Colonic mucosa (tissue), 4 donors: ENCODE results near the gene SLC38A6. TPM values are rescaled to one million over a fixed set of nuclear protein-coding genes. Genes with fewer than 3 reads are reported as not detected.

ENCODE experiments used
- DNase-seq: peaks from one replicate; pipeline ENCODE4 v3.0.0-alpha.2; 2020
- H3K27ac ChIP-seq: fragments of 200-600 bp; one replicate; pipeline ENCODE4 v1.8.0; 2021
- H3K27me3 ChIP-seq: fragments of 200-600 bp; one replicate; pipeline ENCODE4 v1.8.0; 2021
- H3K36me3 ChIP-seq: fragments of 200-600 bp; one replicate; pipeline ENCODE4 v1.8.0; 2021
- H3K4me1 ChIP-seq: fragments of 200-600 bp; one replicate; pipeline ENCODE4 v1.8.0; 2021; ENCODE audit warnings: mild to moderate bottlenecking
- H3K4me3 ChIP-seq: fragments of 200-600 bp; one replicate; pipeline ENCODE4 v1.8.0; 2021
- H3K9ac ChIP-seq, 2 donors: one replicate each; pipeline ENCODE4 v1.7.0; 2013; ENCODE audit warnings: control low read depth in 2 of 2, low read depth in 2 of 2, low read length in 2 of 2
- H3K9me3 ChIP-seq: fragments of 200-600 bp; one replicate; pipeline ENCODE4 v1.8.0; 2021
- CTCF ChIP-seq: fragments of 200-600 bp; IDR thresholded peaks from one replicate; pipeline ENCODE4 v1.8.0; 2022; ENCODE audit warnings: antibody characterized with exemption, mild to moderate bottlenecking
- intact Hi-C: fragments of 100-400 bp; cut with DNase I; formaldehyde crosslinking; loops from one replicate; pipeline ENCODE4 v1.14.1; 2022
- total RNA-seq, 2 donors: library from RNA; stranded (reverse); fragmentation: NEBNext Ultra II Directional in 1 of 2; extraction: Animal tissue kit (Norgen Biotek cat#: 25700) in 1 of 2; gene quantifications; one replicate each; pipeline ENCODE4 v1.2.1, GENCODE V29; 2021
- donor health status: healthy.
- donor health status: DM: no; HTN: no; CAD: no.
- donor health status: DM: no; HTN: no; CAD: no.

SLC38A6 gene
- total RNA-seq, 2 donors from 2014 or later, result 5.0 to 7.8 TPM

GRCh38 chr14:61099216-61099835 is 118.3 kb downstream of the SLC38A6 start:
- intact Hi-C loops, result no loop called here
- Histone ChIP-seq H3K4me3 (no peak overlapping the region), H3K9me3 (no peaks in the 10 kb centered on the region), H3K9ac (no peak overlapping the region), H3K27ac (no peak overlapping the region), H3K4me1 (no peaks in the 10 kb centered on the region), H3K36me3 (no peaks in the 10 kb centered on the region), H3K27me3 (no peaks in the 10 kb centered on the region)
- DNase-seq, result no peak
- TF ChIP-seq CTCF, result no peak

GRCh38 chr14:61101803-61102548 is 120.9 kb downstream of the SLC38A6 start:
- Histone ChIP-seq H3K27ac (no peak overlapping the region), H3K4me1 (no peaks in the 10 kb centered on the region), H3K9me3 (no peaks in the 10 kb centered on the region), H3K4me3 (no peak overlapping the region), H3K27me3 (no peaks in the 10 kb centered on the region), H3K9ac (no peak overlapping the region), H3K36me3 (no peaks in the 10 kb centered on the region)
- no peak for TF ChIP-seq CTCF
- no peak for DNase-seq
- intact Hi-C loops, result no loop called here

Other genes starting within 250 kb of the SLC38A6 start
- gene MNAT1, start 246.5 kb upstream of the SLC38A6 start, total RNA-seq, result 10 to 100 TPM; 14.5 to 15.4 TPM
- 1 to 10 TPM; 8.8 to 10.0 TPM for gene TRMT5, start 166 bp upstream of the SLC38A6 start, total RNA-seq